Measurements from ENCODE around the gene BMPR2.

GRCh38 chr2:202425036-202425435 is 48.9 kb downstream of the BMPR2 start:
- TF ChIP-seq CTCF (optimal IDR thresholded peaks at IDR 0.05 in 1 of 3, IDR thresholded peaks at IDR 0.05 in 1 of 3, conservative IDR thresholded peaks at IDR 0.05 in 1 of 3; ENCODE audit: extremely low read depth in 1 of 3, insufficient read depth in 2 of 3, low read length in 3 of 3) = no peak
- no peak for TF ChIP-seq EZH2 (IDR thresholded peaks at IDR 0.05; ENCODE audit: low read length)

Measured in keratinocyte (primary cell).